HCT116 (cell line): ENCODE measurements around the gene AMOTL2. TPM values are rescaled to one million over a fixed set of nuclear protein-coding genes. Genes with fewer than 3 reads are reported as not detected.
A peak's percentile ranks its signal among the peaks of the same experiment; 100 is the strongest.

Experiments
- ATAC-seq: fragments of 200-7000 bp; cut with Tn5 transposase; 2 replicates; pipeline ENCODE4 v1.9.1; 2020; ENCODE audit warnings: mild to moderate bottlenecking, moderate library complexity
- BruUV-seq: library from RNA; stranded (reverse); fragments of 400-500 nt; replicated peaks from 2 replicates; lab custom pipeline; 2021; lab: Mats Ljungman, UMichigan
- CTCF ChIA-PET: fragments of 300-600 bp; sonication (Branson Sonifier 250); formaldehyde crosslinking; loops from one replicate; lab custom pipeline; 2021; ENCODE audit warnings: antibody characterized with exemption; lab: Charles Lee
- POLR2A ChIA-PET: fragments of 300-600, 350-600 bp; sonication (Branson Sonifier 250); formaldehyde crosslinking; loops from one replicate; lab custom pipeline; 2021; ENCODE audit warnings: antibody characterized with exemption; lab: Charles Lee
- RAD21 ChIA-PET, 2 experiments: fragments of 300-600 bp; sonication (Branson Sonifier 250); formaldehyde crosslinking; loops; one replicate each; lab custom pipeline; 2023; ENCODE audit warnings: low total read pairs in 2 of 2; ENCODE audit not compliant: uncharacterized antibody in 2 of 2, unreplicated experiment in 2 of 2, low non-redundant PET in 1 of 2; lab: Charles Lee
- DNase-seq: peaks from one replicate; pipeline ENCODE4 v3.0.0-alpha.2; 2010; ENCODE audit warnings: low read depth, low spot score
- H2AFZ ChIP-seq: fragments of 200-600 bp; shearing (Covaris generic), sonication (generic); 2 replicates; pipeline ENCODE4 v1.6.1; 2017; ENCODE audit warnings: low read depth, mixed run types, mixed read lengths, antibody characterized with exemption, low read length; ENCODE audit not compliant: poor library complexity, severe bottlenecking
- H3K27ac ChIP-seq: 2 replicates; pipeline ENCODE4 v1.5.1; 2012; ENCODE audit warnings: low read depth, low read length
- H3K27me3 ChIP-seq: fragments of 200-600 bp; sonication (generic); 2 replicates; pipeline ENCODE4 v1.6.1; 2016; ENCODE audit warnings: mixed run types, low read length, mixed read lengths; ENCODE audit not compliant: insufficient read depth
- H3K36me3 ChIP-seq, 2 experiments: fragments of 200-500 bp in 1 of 2; fragments of 200-600 bp in 1 of 2; sonication (Bioruptor generic) in 1 of 2; sonication (generic) in 1 of 2; 2 replicates each; pipeline versions ENCODE4 v1.5.1 to v1.6.1; 2014 to 2016; ENCODE audit warnings: low read length in 2 of 2, inconsistent platforms in 1 of 2, mixed read lengths in 1 of 2, mixed run types in 1 of 2; ENCODE audit not compliant: insufficient read depth in 2 of 2, control insufficient read depth in 1 of 2
- H3K4me1 ChIP-seq, 2 experiments: fragments of 200-600 bp in 1 of 2; sonication (generic) in 1 of 2; 2 replicates each; pipeline versions ENCODE4 v1.5.1 to v1.6.1; 2012 to 2017; ENCODE audit warnings: low read length in 2 of 2, inconsistent platforms in 1 of 2, mild to moderate bottlenecking in 1 of 2, mixed read lengths in 1 of 2, mixed run types in 1 of 2, moderate library complexity in 1 of 2; ENCODE audit not compliant: insufficient read depth in 2 of 2, control insufficient read depth in 1 of 2
- H3K4me2 ChIP-seq: fragments of 200-600 bp; sonication (generic); 2 replicates; pipeline ENCODE4 v1.6.1; 2017; ENCODE audit warnings: mixed run types, low read length, mixed read lengths
- H3K4me3 ChIP-seq, 2 experiments: fragments of 200-600 bp in 1 of 2; sonication (generic) in 1 of 2; replicated peaks in 1 of 2; 2 replicates each; pipeline ENCODE4 v1.5.1; 2011 to 2016; ENCODE audit warnings: low read length in 2 of 2, control low read depth in 1 of 2, low read depth in 1 of 2, mild to moderate bottlenecking in 1 of 2, mixed read lengths in 1 of 2, mixed run types in 1 of 2
- H3K79me2 ChIP-seq: fragments of 200-600 bp; sonication (generic); 2 replicates; pipeline ENCODE4 v1.6.1; 2017; ENCODE audit warnings: mild to moderate bottlenecking, mixed run types, low read length, moderate library complexity, mixed read lengths; ENCODE audit not compliant: insufficient read depth
- H3K9ac ChIP-seq: fragments of 200-600 bp; sonication (generic); 2 replicates; pipeline ENCODE4 v1.6.1; 2016; ENCODE audit warnings: low read length, mixed read lengths
- H3K9me2 ChIP-seq: fragments of 200-600 bp; sonication (generic), shearing (Covaris generic); 2 replicates; pipeline ENCODE4 v1.6.1; 2017; ENCODE audit warnings: mixed run types, mild to moderate bottlenecking, moderate library complexity; ENCODE audit not compliant: insufficient read depth
- H3K9me3 ChIP-seq, 2 experiments: fragments of 200-500 bp in 1 of 2; fragments of 200-600 bp in 1 of 2; sonication (Bioruptor generic) in 1 of 2; sonication (generic) in 1 of 2; 2 replicates each; pipeline ENCODE4 v1.6.1; 2014 to 2017; ENCODE audit warnings: low read length in 2 of 2, mixed read lengths in 2 of 2, inconsistent platforms in 1 of 2, low read depth in 1 of 2, mild to moderate bottlenecking in 1 of 2, mixed run types in 1 of 2, moderate library complexity in 1 of 2; ENCODE audit not compliant: control insufficient read depth in 1 of 2, insufficient read depth in 1 of 2
- H4K20me1 ChIP-seq: fragments of 200-600 bp; sonication (generic), shearing (Covaris generic); 2 replicates; pipeline ENCODE4 v1.6.1; 2017; ENCODE audit warnings: mixed run types, mild to moderate bottlenecking, moderate library complexity; ENCODE audit not compliant: insufficient read depth
- POLR2AphosphoS5 ChIP-seq: IDR thresholded peaks from 2 replicates; pipeline ENCODE4 v1.6.1; 2011; ENCODE audit warnings: mild to moderate bottlenecking, low read depth, low read length, moderate library complexity
- YY1 ChIP-seq: IDR thresholded peaks from 2 replicates; pipeline ENCODE4 v1.6.1; 2011; ENCODE audit warnings: low read length, low read depth, moderate library complexity, mild to moderate bottlenecking; ENCODE audit not compliant: insufficient replicate concordance; ENCODE audit errors: extremely low read depth
- intact Hi-C: fragments of 100-400 bp; cut with micrococcal nuclease; formaldehyde crosslinking; loops from 2 replicates; pipeline ENCODE4 v1.10.0; 2022
- total RNA-seq: library from RNA; stranded (reverse); gene quantifications from one replicate; pipeline ENCODE4 v1.2.1, GENCODE V29; 2021; ENCODE audit not compliant: unreplicated experiment
- TF ChIP-seq, protein P1 (sequence below): IDR thresholded peaks from 2 replicates; pipeline ENCODE4 v1.6.1; 2012; ENCODE audit warnings: low read depth

The AMOTL2 gene
- total RNA-seq, 1 experiment from 2014 or later, result 54.0 TPM

- no peaks in the 10 kb centered on the region for H3K36me3 ChIP-seq
- H3K9me2 ChIP-seq, result no peaks in the 10 kb centered on the region
- no peaks in the 10 kb centered on the region for H4K20me1 ChIP-seq
- POLR2A ChIA-PET, result interaction anchor here (2.2 kb wide), 1 partner anchor 59 kb away, joined by 9 read pairs; the partner anchor contains the start of gene AMOTL2
- H3K9ac ChIP-seq, result peak overlapping the region; percentile 84
- H3K4me3 ChIP-seq, result no peak overlapping the region; a peak in 1 of 4 replicates
- H3K27ac ChIP-seq, result peak overlapping the region; percentile 48
- RAD21 ChIA-PET, result interaction anchor here (0.8 to 1.4 kb wide), 2 partner anchors 12 to 49 kb away, joined by 3 to 4 read pairs; no protein-coding TSS in a partner anchor
- H3K9me3 ChIP-seq, result no peaks in the 10 kb centered on the region
- peak overlapping the region; percentile 29 for H2AFZ ChIP-seq
- intact Hi-C loops, result no loop called here
- peak overlapping the region; percentile 96 for H3K4me2 ChIP-seq
- no peak for DNase-seq
- TF ChIP-seq YY1 (peak; percentile 12), POLR2AphosphoS5 (peak; percentile 60)
- TF ChIP-seq, protein P1, sequence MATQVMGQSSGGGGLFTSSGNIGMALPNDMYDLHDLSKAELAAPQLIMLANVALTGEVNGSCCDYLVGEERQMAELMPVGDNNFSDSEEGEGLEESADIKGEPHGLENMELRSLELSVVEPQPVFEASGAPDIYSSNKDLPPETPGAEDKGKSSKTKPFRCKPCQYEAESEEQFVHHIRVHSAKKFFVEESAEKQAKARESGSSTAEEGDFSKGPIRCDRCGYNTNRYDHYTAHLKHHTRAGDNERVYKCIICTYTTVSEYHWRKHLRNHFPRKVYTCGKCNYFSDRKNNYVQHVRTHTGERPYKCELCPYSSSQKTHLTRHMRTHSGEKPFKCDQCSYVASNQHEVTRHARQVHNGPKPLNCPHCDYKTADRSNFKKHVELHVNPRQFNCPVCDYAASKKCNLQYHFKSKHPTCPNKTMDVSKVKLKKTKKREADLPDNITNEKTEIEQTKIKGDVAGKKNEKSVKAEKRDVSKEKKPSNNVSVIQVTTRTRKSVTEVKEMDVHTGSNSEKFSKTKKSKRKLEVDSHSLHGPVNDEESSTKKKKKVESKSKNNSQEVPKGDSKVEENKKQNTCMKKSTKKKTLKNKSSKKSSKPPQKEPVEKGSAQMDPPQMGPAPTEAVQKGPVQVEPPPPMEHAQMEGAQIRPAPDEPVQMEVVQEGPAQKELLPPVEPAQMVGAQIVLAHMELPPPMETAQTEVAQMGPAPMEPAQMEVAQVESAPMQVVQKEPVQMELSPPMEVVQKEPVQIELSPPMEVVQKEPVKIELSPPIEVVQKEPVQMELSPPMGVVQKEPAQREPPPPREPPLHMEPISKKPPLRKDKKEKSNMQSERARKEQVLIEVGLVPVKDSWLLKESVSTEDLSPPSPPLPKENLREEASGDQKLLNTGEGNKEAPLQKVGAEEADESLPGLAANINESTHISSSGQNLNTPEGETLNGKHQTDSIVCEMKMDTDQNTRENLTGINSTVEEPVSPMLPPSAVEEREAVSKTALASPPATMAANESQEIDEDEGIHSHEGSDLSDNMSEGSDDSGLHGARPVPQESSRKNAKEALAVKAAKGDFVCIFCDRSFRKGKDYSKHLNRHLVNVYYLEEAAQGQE, result no peak
- no peaks in the 10 kb centered on the region for H3K27me3 ChIP-seq
- H3K4me1 ChIP-seq, result peaks cover 55 to 77% of the 10 kb centered on the region in 2 experiments
- H3K79me2 ChIP-seq, result no peaks in the 10 kb centered on the region
- CTCF ChIA-PET, result interaction anchor here (1.1 to 1.3 kb wide), 3 partner anchors 63 to 162 kb away, joined by 3 to 5 read pairs (median 4); no protein-coding TSS in a partner anchor
- peak; percentile 61 for ATAC-seq
- no TSS peak for BruUV-seq
Measured at GRCh38 chr3:134315286-134316106, 58.8 kb downstream of the AMOTL2 start.
